NCI-H2227 (cell line): ENCODE results near the gene PKIB.

Source experiments
- DNase-seq: peaks from one replicate; lab custom pipeline; 2025; ENCODE audit not compliant: unreplicated experiment; lab: John Stamatoyannopoulos, UW

The PKIB gene

GRCh38 chr6:122704066-122704465, 93.9 kb downstream of the PKIB start:
- DNase-seq: no peak

- no peak for DNase-seq
Observed at GRCh38 chr6:122709922-122710512, 99.8 kb downstream of the PKIB start.

DNA sequence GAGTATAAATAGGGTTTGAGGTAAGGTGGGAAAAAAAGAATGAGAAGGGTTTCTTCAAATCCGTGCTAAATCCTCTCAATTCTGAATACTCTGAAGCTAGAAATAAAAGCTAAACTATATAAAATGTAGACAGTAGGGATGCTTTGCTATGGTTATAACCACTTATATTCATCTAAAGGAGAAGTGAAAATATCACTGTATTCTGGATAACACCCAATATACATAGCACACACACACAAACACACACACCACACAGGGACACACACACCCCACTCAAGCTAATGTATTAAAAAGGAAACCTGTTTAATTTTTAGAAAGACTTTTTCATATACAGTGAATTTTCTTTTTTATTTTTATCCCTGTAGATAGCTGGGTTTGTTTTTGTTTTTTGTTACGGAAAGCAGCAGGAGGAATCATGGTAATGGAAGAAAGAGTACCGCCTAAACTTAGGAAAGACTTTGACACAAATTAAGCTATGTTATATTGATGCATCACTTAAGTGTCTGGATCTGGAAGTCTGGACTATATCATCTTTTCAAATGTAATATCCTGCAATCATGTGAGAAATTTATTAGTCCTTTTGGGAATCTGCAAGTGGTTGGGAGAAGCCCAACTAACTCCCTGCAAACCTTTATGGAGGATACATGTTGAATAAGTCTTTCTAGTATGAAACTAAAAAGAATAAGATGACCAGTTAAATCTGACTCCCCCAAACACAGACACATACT, 100.9 kb downstream of the PKIB start:
- no peak for DNase-seq

DNA sequence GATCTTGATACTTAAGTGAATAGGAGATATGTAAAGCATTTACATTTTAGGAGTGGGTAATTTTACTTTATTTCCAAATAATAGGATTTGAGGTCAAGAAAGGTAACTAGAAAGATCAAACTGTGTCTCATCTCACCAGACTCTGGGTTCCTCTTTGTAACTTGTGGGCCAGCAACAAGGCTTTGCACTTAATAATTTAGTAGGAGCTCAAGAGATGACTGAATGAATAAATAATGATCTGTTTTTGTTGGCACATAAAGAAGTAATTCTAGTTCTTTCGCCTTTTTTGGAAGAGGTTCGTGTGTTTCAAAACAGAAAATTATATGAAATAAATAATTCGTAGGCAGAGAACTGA, 101.9 kb downstream of the PKIB start:
- DNase-seq: no peak

GRCh38 chr6:122712448-122713137, 102.4 kb downstream of the PKIB start:
- DNase-seq: no peak

DNA sequence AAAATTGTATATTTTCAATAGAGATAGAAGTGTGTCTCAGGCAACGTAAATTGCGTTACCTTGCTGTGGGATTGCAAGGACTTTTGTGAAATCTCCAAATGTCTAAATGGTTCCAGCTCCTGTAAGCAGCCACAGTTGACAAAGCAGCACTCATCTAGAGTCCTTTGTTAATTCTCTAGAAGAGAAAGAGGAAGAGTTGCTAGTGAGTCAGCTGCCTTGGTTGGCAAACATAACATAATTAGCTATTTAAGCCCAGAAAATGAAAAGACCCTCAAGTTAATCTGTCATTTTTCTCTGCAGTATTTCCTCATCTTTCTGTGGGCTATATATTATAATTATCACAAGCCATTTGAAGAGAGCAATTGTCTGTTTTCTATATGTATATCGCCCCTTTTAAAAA, 102.9 kb downstream of the PKIB start:
- DNase-seq: no peak

GRCh38 chr6:122714059-122714458, 103.9 kb downstream of the PKIB start:
- no peak for DNase-seq

- DNase-seq: no peak
Observed at GRCh38 chr6:122715725-122716124, 105.5 kb downstream of the PKIB start.

DNA sequence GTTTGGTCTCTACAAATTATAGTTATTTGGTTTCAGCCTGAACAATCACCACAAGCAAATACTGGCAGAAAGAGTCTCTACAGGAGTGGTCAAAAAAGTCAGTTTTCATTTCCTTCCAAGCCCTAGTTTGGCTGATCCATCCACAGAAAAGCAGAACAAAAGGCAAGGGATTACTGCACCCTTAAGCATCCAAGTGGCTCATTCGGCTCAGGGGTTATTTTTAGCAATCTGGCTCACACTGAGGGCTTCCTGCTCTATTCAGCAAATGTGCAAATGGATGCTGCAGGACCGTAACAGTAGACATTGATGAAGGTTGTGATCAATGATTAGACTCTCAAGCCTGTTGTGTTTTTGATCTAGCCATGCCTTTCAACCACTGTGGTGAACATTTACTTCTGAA, 107.1 kb downstream of the PKIB start:
- DNase-seq: peak; percentile 76

DNA sequence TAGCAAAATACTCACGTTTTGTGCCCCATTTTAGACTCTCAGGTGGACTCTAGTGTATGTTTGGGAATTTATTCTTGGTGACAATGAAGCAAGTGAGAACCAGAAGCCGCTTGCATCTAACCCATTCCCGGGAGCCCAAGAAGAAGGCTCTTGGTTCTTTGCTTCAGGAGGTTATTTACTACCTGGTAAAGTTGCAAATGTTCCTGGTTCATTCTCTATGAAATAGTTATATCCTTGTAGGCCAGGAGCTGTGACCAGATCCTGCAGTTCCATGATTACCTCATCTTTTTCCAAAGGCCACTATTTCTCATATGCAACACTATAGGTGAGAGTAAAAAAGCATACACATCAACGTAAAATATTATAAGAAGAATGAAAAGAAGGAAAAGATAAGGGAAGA, 108.4 kb downstream of the PKIB start:
- DNase-seq: no peak

DNA sequence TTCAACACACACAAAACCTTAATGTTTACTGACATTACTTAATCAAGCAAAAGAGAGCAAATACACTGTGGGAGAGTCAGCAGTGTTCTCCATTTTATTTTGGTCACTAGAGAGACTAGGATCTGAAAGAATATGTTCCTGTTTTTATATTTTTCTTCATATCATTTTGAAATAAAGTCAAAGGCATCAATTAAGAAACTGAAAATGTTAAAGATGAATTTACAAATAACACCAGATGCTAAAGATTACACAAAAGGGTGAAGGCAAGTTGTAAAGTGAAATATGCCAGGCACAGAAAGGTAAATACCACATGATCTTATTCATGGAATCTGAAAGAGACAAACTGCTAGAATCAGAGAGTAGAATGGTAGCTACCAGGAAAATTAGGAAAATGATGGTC, 109.0 kb downstream of the PKIB start:
- no peak for DNase-seq

GRCh38 chr6:122722746-122723145, 112.5 kb downstream of the PKIB start:
- no peak for DNase-seq

- peak; percentile 9 for DNase-seq
Observed at GRCh38 chr6:122726649-122727048, 116.4 kb downstream of the PKIB start.

GRCh38 chr6:122727244-122727643, 117.0 kb downstream of the PKIB start:
- no peak for DNase-seq

GRCh38 chr6:122730334-122730733, 120.1 kb downstream of the PKIB start:
- DNase-seq: no peak

GRCh38 chr6:122730775-122731386, 120.7 kb downstream of the PKIB start:
- DNase-seq: peak; percentile 55

- DNase-seq: no peak
Observed at GRCh38 chr6:122733259-122733658, 123.1 kb downstream of the PKIB start.

GRCh38 chr6:122734529-122735395, 124.6 kb downstream of the PKIB start:
- DNase-seq: no peak

DNA sequence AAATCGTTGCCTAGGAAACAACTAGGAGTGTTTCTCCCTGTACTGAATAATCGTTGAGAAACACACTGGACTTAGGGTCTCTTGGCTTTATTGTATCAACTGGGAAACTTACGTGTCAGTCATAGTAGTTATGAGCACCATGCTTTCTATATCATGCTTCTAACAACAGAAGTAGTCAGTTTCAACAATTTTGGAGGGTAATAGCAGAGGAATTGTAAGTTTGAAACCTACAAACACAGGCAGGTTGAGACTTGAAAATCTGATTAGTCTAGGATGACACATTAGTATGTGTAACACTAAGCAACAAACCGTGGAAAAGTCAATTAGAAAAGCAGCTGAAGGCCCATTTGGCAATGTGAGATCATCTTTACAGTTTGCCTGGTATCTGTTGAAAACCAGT, 125.4 kb downstream of the PKIB start:
- DNase-seq: no peak

DNA sequence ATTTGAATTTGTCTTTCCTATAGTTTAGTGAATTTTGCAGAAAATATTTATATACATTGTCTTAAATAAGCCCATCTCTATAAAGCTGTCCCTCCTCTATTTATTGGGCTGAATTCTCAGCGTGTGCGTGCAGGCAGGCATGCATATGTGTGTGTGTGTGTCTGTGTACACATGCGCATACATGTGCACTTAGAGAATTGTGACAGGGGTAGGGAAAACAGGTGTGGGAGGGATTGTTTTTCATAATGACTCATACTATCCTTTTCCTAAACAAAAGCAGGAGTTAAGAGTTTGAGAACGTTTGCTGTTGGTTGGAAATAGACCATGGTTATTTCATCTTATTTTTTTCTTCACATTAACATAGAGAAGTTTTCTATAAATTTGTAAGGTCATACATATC, 126.0 kb downstream of the PKIB start:
- no peak for DNase-seq

GRCh38 chr6:122736616-122737015, 126.4 kb downstream of the PKIB start:
- no peak for DNase-seq
